NOMO-1 (cell line): ENCODE results near the gene MMP25.
"Not testable (repeated sequence)": the region's sequence is repeated elsewhere in the genome, so short reads cannot be mapped to it uniquely, and the experiment has no call there.

Experiments
- DNase-seq, 2 experiments: peaks; one replicate each; lab custom pipeline; 2025; ENCODE audit not compliant: unreplicated experiment in 2 of 2; lab: John Stamatoyannopoulos, UW

The MMP25 gene

DNA sequence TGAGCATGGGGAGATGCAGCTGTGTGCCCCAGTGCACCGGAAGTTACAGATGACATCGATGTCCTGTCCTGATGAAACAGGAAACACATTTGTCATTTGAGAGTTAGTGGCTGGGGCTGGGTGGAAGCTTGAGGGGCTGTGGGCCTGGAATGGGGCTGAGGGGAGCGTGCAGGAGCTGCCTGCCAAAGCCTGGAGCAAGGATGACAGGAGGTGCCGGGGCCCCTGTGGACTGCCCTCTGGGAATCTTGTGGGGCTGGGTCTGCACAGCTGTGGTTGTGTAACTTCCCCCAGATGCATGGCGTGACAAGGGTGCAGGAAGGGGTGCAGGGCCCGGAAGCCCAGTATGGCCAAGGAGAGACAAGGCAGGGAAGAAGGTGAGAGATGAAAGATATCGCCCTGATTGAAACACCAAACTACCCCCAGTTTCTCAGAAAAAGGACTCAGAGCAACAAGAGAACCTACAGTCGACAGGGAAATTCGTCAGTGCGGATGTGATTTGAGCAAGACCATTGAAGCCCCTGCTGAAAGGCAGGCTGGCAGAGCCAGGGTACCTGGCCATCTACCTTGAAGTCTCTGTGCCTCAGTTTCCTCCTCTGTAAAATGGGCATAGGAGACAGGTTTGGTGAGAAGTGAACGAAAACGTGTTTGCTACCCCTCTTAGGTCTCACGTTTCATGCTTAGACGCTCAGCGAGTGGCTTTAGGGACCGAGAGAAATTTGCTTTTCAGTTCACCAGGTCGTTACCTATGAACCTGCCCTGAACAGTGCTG is 8.8 kb downstream of the MMP25 start:
- DNase-seq = peak; percentile 67 to 70

DNA sequence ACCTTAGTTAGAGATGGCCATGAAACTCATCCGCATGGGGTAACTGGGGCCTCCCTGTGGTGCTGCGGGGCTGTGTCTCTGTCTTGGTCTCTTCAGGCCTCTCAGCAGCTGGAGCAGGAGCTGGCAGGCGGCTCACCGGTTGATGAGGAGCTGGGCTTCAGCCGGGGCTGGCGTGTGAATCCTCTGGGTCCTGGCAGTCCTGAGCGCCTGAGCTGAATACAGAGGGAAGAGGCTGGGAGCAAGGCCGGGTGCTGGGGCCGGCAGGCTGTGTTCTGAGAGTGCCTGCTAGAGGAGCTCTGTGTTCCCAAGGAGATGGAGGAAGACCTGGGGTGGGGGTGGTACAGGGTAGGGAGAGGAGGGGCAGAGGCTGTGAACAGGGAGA is 9.4 kb downstream of the MMP25 start:
- DNase-seq = not testable (repeated sequence)

DNA sequence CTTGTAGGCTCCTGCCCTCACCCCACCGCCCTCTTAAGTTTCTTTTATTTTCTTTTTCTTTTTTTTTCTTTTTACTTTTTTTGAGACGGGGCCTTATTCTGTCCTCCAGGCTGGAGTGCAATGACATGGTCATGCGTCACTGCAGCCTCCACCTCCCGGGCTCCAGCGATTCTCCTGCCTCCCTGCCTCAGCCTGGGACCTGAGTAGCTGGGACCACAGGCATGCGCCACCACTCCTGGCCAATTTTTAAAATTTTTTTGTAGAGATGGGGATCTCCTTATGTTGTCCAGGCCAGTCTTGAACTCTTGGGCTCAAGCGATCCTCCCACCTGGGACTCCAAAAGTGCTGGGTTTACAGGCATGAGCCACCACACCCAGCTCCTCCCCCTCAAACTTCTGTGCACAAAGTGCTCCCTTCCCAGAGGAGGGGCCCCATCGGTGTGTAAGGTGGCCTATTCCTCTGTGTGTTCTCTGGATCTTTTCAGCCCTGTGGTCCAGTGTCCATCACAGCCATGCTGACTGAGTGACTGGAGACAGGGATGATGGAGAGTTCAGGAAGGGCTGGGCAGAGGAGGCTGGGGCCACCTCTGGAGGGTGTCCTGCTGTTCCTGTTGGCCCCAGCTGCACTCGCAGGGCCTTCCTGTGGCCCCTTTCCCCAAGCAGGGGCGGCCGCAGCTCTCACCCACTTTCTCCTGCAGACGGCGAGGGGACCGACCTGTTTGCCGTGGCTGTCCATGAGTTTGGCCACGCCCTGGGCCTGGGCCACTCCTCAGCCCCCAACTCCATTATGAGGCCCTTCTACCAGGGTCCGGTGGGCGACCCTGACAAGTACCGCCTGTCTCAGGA is 10.2 kb downstream of the MMP25 start:
- DNase-seq = no peak

DNA sequence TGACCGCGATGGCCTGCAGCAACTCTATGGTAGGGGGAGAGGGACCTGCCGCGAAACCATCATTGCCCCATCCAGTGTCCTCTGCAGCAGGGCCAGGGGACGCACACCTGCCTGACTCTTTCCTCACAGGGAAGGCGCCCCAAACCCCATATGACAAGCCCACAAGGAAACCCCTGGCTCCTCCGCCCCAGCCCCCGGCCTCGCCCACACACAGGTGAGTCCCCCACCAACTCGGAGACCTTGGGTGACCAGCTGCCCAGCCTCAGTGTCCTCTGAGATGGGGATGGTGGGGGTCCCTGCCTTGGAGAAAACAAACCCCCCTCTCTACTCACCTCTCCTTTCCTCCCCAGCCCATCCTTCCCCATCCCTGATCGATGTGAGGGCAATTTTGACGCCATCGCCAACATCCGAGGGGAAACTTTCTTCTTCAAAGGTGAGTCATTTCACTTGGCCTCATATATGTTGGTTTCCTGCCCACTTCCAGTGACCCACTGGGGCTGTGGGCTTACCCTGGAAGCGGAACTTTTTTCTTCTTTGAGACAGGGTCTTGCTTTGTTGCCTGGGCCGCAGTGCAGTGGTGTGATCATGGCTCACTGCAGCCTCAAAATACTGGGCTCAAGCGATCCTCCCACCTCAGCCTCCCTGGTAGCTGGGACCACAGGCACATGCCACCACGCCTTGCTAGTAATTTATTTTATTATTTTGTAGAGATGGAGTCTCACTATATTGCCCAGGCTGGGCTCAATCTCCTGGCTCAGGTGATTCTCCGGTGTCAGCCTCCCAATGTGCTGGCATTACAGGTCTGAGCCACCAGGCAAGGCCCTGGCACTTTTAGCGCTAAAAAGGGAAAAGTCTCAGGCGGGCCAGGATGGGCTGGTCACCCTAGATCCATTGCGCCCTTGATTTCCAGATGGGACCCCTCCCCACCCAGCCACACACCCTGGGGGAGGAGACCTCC is 11.1 kb downstream of the MMP25 start:
- no peak for DNase-seq

DNA sequence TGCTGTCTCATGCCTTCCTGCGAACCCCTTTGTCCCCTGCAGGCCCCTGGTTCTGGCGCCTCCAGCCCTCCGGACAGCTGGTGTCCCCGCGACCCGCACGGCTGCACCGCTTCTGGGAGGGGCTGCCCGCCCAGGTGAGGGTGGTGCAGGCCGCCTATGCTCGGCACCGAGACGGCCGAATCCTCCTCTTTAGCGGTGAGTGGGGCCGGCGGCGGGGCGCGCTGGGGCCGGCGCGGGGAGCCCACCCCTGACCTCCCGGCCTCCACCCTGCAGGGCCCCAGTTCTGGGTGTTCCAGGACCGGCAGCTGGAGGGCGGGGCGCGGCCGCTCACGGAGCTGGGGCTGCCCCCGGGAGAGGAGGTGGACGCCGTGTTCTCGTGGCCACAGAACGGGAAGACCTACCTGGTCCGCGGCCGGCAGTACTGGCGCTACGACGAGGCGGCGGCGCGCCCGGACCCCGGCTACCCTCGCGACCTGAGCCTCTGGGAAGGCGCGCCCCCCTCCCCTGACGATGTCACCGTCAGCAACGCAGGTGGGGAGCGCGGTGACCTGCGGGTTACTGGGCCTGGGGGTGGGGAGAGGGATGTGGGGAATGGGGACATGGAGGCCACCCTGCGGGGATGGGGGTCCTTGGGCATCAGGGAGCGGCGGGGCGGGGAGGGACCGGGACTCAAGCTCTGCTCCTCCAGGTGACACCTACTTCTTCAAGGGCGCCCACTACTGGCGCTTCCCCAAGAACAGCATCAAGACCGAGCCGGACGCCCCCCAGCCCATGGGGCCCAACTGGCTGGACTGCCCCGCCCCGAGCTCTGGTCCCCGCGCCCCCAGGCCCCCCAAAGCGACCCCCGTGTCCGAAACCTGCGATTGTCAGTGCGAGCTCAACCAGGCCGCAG is 12.0 kb downstream of the MMP25 start:
- peak in 1 of 2 experiments; percentile 22 for DNase-seq

DNA sequence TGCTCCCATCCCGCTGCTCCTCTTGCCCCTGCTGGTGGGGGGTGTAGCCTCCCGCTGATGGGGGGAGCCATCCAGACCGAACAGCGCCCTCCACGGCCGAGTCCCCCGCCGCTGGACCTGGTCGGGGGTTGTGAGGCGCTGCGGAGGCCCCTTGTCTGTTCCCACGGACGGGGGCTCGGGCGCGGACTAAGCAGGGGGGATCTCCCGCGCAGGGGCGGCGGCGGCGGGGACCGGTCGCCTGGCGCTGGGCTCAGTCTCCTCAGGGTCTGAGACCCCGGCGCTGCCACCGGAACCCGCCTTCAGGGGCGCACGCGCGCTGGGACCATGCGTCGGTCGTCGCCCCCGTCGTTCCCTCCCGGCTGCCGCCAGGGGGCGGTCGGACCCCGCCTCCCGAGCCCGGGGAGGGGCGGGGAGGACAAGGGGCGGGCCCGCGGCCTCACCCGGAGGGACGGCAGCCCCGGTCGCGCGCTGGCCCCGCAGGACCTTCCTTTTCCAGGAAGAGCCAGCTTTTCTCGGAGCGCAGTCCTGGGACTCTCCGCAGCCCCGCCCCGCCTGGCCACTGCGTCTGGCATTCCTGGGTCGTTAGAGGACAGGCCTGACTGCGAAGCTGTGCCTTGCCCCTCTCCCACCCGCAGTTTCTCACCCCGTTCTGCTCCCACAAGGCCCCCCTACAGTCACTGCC is 12.8 kb downstream of the MMP25 start:
- peak; percentile 64 to 69 for DNase-seq

DNA sequence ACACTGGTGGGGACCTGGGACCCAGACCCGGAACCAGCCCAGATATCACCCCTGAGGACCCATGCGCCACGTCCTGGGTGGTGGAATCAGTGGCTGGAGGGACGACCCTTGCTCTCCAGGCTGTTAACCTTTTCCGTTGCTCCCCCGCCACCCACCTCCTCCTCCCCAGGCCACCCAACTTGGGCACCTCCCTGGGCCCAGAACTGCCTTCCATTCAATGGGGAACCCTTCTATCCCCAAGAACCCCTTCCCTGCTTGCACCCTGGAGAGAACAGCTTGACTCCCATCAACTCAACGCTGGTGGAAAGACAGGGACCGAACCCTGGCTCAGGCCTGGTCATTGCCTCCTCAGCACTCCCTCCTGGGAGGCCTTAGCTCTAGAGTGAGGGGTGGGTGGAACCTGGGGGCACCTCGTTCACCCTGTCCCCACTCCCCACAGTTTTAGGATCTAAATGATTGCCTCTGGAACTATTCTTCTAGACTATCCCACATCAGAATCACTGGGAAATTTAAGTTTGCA is 13.4 kb downstream of the MMP25 start:
- DNase-seq = no peak

DNA sequence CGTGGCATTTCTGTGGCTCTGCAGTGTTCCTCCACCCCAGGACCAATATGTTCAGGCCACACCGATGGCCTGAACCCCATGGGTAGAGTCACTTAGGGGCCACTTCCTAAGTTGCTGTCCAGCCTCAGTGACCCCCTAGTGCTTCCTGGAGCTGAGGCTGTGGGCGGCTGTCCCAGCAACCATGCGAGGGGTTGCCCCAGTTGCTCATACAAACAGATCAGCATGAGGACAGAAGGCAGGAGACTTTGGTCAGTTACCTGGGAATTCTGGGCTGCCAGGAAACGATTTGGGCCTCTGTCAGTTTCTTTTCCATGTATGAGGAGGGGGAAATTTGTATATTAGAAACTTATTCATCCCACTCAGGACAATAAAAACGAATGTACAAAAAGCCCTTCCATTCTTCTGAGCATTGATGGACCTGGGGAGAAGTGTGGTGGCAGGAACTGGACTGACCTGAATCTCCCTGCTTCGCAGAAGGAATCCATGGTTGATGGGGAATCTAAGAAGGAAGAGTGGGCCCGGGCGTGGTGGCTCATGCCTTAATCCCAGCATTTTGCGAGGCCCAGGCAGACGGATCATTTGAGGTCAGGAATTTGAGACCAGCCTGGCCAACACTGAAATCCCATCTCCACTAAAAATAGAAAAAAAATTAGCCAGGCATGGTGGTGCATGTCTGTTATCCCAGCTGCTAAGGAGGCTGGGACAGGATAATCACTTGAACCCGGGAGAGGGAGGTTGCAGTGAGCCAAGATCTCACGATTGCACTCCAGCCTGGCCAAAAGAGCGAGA is 14.2 kb downstream of the MMP25 start:
- no peak for DNase-seq

DNA sequence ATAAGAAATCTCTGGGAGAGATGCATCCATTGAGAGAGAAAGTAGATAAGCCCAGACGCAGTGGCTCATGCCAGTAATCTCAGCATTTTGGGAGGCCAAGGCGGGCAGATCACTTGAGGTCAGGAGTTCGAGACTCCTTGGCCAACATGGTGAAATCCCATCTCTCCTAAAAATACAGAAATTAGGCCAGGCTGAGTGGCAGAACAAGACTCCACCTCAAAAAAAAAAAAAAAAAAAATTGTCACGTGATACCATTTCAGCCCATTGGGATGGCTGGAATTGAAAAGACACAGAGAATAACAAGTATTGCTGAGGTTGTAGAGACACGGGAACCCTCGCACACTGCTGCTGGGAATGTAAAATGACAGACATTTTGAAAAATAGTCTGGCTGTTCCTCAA is 16.2 kb downstream of the MMP25 start:
- DNase-seq = no peak

DNA sequence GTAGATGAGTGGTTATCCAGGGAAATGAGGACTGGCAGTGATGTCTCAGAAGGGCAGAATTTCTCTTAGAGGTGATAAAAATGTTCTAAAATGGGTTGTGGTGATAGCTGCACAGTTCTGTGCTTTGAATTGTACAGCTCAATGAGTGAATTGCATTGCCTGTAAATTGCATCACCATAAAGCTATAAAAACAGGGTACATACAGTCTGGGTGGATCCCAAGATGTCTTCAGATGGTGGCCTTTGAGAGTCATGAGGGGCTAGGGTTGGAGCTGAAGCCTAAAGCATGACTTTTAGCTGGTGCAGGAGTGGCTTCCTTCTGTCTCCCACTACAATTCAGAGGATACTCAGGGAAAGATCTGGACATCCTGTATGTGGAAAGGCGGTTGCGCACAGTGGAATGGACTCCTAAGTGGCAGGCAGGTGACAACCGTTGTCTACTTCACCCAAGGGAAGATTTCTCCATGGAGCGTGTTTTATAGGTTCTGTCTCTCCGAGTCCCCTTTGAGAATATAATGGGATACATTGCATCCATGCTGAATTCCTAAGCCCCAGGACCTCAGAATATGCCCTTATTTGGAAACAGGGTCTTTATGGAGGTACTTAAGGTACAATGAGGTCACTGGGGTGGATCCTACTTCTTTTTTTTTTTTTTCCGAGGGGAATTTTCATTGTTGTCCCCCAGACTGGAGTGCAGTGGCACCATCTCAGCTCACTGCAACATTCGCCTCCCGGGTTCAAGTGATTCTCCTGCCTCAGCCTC is 17.4 kb downstream of the MMP25 start:
- no peak for DNase-seq

DNA sequence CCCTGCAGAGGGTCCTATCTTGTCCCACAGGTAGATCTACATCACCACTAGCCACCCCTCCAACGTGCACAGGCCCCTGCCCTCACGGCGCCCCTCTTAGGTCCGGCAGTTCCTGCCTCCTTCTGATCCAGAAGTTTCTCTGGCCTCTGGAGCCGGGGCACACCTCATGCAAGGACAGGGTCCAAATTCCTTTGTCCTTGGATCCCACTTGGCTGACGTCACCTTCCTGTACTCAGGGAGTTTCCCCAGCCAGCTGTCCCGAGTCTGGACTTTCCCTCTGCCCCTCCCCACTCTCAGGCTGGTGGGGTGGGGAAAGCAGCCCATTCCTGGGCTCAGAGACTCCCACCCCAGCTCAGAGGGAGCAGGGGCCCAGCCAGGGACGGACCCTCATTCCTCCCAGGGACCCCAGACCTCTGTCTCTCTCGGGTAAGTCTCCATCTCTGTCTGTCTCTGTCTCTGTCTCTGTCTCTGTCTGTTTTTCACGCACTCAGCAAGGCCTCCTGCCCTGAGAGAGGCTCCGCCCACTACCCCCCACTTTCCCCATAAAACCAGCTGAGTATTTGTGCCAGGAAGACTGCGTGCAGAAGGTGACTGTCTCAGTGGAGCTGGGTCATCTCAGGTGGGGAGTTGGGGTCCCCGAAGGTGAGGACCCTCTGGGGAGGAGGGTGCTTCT is 18.8 kb downstream of the MMP25 start, which contains the start of gene IL32:
Gene IL32 (plus strand): TSS at position 572 of the 673 bp plus-strand sequence. CDS start 172 bp downstream, outside the sequence.
- DNase-seq = no peak

DNA sequence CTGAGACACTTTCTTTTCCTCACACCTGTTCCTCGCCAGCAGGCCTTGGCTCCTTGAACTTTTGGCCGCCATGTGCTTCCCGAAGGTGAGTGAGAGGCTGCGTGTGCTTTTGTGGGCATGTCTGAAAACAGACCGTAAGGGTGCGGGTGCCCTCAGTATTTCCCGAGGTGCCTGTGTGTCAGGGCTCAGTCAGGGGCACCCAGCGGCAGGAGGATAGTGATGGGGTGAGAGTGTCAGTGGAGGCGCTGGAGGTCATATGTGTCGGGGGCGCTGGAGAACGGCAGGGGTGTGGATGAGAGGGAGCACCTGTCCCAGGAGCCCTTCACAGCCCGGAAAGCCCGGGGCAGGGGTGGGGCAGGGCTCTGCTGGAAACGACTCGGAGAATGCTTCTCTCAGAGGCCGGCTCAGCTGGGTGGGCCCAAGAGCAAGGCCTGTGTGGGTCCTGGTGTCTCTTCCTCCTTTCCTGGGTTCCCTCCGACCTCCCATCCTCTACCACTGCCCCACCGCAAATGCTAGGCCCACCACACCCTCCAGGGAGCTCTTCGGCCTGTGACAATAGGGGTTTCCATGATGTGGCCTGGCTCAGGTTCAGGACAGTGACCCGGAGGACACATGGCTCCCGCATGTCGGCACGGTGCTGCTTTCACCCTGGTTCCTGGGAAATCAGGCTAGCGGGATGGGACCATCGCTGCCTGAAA is 19.5 kb downstream of the MMP25 start:
- no peak for DNase-seq

DNA sequence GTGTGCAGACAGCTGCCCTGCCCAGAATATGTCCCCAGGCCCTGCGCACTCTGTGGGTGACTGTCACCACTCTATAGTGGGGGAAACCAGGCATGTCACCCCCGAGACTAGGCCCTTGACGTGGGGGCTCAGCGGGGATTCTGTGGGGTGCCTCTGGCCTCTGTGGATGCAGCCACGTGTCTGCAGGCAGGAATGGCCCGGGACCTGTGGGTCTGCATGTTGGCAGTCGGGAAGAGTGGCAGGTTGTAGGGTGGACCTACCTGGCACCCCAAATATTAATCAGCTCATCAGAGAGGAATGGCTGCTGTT is 20.0 kb downstream of the MMP25 start:
- DNase-seq = no peak

DNA sequence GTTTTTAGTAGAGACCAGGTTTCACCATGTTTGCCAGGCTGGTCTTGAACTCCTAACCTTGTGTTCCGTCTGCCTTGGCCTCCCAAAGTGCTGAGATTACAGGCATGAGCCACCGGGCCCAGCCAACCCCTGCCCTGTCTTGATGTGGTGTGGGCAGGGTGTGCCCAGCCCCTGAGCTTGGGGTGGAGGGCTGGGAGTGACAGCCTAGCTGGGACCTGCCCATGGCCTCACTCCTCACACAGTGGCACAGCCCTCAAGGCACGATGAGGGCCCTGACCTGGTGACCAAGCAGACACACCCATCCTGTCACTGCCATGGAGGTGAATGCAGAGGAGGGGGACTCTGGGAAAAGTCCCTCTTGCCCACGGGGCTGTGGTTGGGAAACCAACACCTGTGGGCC is 22.1 kb downstream of the MMP25 start:
- DNase-seq = no peak

DNA sequence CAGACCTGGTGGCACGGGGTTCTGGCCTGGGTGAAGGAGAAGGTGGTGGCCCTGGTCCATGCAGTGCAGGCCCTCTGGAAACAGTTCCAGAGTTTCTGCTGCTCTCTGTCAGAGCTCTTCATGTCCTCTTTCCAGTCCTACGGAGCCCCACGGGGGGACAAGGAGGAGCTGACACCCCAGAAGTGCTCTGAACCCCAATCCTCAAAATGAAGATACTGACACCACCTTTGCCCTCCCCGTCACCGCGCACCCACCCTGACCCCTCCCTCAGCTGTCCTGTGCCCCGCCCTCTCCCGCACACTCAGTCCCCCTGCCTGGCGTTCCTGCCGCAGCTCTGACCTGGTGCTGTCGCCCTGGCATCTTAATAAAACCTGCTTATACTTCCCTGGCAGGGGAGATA is 22.8 kb downstream of the MMP25 start:
- DNase-seq = not testable (repeated sequence)

DNA sequence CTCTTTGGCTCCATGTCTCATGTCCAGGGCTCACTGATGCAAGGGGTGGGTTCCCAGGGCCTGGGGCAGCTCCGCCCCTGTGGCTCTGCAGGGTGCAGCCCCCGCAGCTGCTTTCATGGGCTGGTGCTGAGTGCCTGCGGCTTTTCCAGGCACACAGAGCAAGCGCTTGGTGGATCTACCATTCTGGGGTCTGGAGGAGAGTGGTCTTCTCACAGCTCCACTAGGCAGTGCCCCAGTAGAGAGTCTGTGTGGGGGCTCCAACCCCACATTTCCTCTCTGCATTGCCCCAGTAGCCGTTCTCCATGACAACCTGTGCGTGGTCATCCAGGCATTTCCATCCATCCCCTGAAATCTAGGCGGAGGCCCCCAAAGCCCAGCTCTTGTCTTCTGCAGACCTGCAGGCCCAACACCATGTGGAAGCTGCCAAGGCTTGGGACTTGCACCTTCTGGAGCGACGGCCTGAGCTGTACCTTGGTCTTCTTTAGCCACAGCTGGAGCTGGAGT is 24.3 kb downstream of the MMP25 start:
- no peak for DNase-seq
